GM19397 (cell line): ENCODE data around the gene HERC6.
"Not testable (repeated sequence)": the region's sequence is repeated elsewhere in the genome, so short reads cannot be mapped to it uniquely, and the experiment has no call there.

Experiments
- ATAC-seq: cut with Tn5 transposase; IDR thresholded peaks from one replicate; pipeline ENCODE4 v1.9.1; 2021; ENCODE audit warnings: mild to moderate bottlenecking, moderate library complexity; ENCODE audit not compliant: unreplicated experiment

Gene HERC6

DNA sequence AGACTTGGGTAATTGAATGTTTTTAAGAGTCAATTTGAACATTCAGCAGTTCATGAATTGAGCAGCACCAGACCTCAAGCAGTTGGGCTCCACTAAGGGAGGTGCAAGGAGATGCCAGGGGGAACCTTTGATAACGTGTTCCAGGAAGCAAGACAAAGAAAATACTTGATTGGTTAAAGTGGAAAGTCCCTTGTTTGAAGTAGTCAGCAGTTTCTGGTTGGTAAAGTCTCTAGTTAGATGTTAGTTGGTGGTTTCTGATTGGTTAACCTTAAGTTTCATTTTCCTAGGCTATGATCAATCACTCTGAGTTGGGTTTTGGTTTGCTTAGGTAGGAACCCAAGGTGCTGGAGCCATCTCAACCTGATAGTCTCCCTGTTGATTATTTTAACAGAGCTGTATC lies 4.0 kb downstream of the HERC6 start:
- peak; percentile 40 for ATAC-seq

DNA sequence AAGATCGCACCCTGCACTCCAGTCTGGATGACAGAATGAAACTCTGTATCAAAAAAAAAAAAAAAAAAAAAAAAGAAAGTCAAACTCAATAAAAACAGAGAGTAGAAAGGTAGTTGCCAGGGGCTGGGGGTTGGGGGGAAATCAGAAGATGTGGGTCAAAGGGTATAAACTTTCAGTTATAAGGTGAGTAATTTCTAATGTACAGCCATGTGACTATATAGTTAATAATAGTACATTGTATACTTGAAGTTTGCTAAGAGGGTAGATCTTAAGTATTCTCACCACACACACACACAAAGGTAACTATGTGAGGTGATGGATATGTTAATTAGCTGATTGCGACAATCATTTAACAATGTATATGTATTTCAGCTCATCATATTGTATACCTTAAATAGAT lies 11.5 kb downstream of the HERC6 start:
- no peak for ATAC-seq

DNA sequence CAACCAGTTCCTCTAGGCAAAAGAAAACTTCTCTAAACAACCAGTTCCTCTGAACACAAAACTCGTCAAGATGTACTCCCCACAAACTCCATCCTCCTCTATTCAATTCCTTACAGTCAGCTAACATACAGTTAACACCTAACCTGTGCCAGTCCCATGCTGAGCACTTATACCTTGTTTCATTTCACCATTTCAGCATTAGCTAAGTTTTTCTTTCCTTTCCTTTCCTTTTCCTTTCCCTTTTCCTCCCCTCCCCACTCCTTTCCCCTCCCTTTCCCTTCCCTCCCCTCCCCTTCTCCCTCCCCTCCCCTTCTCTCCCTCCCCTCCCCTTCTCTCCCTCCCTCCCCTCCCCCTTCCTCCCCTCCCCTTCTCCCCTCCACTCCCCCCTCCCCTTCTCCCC lies 13.1 kb downstream of the HERC6 start:
- ATAC-seq: no peak

DNA sequence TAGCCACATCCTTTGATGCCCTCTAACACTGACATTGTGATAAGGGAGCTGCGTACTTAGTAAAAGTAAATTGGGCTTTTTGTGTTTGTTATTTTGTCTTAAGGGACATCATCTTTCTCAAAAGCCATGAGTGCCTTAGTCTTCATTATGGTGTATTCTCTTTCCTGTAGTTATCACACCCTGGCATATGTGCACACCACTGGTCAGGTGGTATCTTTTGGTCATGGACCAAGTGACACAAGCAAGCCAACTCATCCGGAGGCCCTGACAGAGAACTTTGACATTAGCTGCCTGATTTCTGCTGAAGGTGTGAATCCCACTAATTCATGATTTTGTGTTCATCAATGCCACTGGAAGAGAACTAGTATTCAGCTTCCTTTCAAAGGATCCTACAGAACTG lies 18.0 kb downstream of the HERC6 start:
- ATAC-seq: no peak

DNA sequence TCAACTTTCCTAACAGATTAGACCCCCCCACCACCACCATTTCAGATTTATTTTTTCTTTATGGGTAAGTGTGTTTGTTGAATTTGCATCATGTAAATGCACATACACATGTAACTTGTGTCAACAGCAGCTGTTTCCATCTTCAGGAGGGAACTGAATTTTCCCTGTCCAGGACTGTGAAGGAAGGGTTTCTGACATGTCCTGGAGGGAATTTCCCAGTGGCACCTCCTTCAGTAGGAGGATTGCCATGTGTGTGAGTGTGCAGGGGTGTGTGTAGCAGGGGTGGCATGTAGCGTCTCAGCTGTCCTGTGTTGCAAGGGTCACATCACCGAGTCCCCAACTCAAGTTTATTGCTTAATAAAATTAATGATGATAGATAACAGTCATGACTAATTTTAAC lies 19.7 kb downstream of the HERC6 start:
- ATAC-seq: no peak

DNA sequence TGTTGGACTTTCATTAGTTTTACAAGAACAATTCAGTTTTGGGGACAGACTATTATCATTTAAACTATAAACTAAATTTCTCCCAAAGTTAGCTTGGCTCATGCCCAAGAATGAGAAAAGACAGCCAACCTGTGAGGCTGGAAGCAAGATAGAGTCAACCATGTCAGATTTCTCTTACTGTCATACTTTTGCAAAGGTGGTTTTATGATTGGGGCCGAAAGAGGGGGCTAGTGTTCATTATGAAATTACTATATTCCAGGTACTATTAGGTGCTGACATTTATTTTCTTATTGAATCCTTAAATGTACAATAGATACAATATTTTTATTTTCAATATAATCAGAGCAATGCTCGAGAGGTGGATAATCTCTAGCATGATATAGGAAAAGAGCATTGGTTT lies 30.6 kb downstream of the HERC6 start:
- ATAC-seq: no peak

DNA sequence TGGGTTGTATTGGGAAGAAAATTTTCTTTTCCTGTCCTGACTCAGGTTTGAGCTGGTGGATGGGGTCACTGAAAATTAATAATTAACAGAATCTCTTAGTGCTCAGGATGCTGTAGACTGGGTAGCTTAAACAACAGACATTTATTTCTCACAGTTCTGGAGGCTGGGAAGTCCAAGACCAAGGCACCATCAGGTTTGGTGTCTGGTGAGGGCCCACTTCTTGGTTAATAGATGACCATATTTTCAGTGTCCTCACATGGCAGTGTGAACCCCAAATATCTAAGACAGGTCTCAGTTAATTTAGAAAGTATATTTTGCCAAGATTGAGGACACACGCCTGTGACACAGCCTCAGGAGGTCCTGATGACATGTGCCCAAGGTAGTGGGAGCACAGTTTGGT lies 31.1 kb downstream of the HERC6 start:
- ATAC-seq: no peak

DNA sequence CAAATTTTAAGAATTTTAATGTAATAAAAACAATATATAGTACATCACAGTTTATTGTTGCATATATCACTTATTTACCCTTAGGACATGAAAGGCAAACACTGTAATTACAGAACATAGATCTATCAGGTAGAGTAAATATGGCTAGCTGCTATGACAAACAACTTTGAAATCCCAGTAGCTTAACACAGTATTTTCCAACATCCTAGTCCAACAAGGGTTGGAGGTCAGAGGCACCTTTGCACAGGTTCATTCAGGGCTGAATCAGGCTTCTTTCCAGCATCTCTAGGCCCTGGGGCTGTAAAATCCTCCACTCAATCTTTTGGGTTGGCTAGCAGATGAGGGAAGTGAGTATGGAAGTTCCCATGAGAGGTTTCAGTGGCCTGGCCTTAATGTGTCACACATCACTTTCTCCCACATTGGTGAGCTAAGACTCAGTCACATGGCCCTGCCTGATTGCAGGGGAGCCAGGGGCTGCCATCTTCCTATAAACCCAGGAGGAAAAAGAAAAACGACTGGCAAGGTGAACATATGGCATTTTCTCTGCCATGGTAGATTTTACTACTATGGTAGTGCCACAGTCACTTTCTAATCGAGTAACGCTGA lies 32.9 kb downstream of the HERC6 start:
- ATAC-seq: no peak

DNA sequence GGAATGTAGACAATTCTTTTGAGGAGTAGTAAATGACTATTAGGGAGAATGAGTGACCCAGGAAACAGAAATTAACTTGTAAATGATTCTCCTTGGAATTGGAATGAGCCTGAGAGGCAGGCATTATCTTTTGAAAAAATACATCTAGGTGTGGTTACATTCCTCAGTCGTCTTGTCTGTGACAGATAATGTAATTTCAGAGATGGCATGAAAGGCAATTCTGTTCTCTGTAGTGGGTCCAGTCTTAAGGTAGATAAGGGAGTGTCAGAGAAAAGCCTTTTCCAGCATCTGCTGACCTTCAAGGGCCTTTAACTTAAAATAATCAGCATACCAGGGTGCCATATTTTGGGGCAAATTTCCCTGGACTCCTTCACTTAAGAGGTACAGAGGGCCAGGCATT lies 35.1 kb downstream of the HERC6 start:
- no peak for ATAC-seq

DNA sequence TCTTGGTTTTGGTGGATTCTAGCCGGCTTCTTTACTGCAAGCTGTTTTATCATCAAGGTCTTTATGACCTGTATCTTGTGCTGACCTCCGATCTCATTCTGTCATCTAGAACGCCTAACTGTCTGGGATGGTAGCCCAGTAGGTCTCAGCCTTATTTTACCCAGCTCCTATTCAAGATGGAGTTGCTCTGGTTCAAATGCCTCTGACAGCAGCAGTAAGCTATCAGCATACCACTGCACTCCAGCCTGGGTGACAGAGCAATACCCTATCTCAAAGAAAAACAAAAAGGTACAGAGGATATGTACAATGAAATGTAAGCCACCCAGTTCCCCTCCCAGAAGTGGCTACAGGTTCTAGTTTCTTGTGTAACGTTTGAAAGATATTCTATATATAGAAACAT lies 36.1 kb downstream of the HERC6 start:
- no peak for ATAC-seq

DNA sequence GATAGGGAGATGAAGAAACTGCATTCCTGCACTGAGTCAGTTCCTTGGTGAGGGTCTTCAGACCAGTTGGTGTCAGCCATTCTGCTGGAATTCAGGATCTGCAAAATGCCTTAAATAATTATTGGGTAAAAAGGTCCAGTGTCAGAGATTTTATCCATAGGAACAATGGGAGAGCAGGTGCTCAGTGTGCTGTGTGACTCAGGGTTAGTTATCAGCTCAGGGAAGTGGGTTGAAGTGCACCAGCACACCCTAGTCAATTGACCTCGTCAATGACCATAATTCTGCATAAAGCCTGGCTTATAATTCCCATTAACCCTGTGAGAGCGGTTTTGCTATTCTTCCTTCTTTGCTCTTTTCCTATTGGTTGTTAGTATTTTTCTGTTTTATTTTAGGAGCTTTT lies 37.3 kb downstream of the HERC6 start:
- ATAC-seq: no peak

DNA sequence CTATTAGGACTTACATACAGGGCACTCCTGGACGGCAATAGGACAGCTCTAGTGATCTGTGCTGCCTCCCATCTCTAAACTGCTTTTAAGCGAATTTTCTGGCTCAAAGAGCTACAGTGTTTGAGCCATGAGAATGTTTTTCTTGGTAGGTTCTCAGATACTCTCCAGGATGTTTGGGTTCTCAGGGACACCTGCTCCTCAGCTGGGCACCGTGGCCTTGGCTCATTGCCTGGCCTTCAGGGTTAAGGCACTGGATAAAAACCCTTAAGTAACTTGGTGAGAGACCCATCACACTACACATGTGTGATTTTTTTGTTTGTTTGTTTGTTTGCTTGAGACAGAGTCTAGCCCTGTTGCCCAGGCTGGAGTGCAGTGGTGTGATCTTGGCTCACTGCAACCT lies 39.8 kb downstream of the HERC6 start:
- no peak for ATAC-seq

DNA sequence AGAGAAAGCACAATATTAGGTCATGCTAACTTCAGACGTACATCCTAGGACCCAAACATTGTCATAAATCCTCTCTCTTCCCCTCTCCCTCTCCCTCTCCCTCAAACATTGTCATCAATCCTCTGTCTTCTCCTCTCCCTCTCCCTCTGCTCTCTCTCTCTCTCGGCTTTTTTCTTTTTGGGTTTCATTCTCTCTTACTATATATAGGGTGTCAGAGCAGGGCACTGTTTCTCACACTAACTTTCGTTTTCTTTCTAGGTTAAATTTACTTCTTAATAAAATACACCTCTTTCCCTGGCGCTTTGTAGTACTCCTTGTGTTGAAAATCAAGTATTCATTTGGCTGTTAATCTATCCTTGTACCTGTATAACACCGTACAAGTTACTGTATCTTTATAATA lies 41.2 kb downstream of the HERC6 start:
- no peak for ATAC-seq

DNA sequence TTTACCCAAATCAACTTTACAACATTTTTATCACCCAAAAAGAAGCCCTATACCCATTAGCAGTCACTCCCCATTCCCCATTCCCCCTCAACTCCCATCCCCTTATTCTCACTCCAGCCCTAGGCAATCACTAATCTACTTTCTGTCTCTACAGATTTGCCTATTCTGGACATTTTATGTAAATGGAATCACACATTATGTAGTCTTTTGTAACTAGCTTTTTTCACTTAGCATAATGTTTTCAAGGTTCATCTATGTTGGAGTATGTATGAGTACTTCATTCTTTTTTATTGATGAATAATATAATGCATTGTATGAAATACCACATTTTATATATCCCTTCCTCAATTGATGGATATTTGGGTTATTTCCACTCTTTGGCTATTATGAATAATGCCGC lies 42.2 kb downstream of the HERC6 start:
- ATAC-seq: no peak

DNA sequence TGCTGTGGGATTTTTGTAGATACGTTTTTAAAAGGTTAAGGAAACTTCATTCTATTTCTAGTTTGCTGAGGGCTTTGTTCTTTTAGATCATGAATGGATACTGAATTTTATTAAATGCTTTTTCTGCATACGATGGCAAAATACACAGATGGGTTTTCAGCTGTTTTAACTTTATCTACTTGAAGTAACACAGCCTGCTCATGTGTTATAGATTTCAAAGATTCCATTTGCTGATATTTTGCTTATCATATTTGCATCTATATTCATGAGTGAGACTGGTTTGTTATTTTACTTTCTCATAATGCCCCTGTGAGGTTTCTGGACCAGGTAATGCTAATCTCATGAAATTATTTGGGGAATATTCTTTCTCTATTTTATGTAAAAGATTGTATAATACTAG lies 43.8 kb downstream of the HERC6 start:
- ATAC-seq: no peak

DNA sequence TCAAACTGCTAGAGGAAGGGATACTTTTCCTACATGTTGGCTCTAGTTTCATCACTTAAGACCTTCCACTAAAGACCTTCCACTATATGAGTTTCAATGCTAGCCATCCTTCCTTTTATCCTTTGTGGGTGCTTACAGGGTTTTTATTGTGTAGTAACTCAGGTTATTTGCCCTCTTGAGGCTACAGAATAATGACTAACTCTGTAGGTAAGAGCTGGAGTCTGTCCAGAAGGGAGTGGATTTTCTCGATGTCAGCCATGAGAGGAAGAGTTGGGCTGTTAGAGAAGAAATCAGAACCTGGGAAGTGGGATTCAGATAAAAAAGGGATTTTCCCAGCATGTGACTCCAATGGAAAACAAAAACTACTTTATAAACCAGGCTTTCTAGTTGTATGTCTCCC lies 50.7 kb downstream of the HERC6 start:
- no peak for ATAC-seq

DNA sequence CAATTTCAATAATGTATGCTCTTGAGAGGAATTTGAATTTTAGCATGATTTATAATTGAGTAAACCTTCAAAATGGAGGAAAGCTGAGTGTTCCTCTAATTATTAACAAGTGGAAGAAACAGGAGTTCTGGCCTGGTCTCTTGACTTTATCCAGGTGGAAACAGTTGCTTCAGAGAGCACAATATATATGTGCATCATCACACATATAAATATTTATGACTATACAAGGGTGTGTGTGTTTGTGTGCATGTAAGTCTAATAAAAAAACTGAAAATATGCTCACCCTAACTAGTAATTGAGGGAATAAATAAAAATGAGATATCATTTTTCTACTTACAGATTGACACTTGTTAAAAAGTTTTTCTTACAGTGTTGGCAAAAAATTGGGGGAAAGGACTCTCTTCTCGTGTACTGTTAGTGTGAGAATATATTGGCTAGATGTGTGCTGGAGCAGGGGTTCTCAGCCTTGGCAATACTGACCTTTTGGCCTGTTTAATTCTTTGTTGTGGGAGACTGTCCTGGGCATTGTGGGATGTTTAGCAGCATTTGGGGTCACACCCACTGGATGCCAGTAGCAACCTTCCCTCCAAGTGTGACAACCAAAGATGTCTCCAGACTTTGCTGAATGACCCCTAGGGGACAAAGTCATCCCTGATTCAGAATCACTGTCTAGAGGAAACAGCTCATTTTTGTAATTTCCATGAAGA lies 57.5 kb downstream of the HERC6 start:
- no peak for ATAC-seq

DNA sequence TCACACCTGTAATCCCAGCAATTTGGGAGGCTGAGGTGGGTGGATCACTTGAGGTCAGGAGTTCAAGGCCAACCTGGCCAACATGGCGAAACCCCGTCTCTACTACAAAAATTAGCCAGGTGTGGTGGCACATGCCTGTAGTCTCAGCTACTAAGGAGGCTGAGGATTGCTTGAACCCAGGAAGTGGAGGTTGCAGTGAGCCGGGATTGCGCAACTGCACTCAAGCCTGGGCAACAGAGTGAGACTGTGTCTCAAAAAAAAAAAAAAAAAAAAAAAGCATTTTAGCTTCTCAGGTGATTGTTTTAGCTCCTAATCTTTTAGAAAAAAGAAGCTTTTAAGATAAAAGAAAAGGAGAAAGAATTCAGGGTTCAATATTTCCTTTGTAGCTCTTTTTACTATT lies 59.2 kb downstream of the HERC6 start:
- ATAC-seq: not testable (repeated sequence)

DNA sequence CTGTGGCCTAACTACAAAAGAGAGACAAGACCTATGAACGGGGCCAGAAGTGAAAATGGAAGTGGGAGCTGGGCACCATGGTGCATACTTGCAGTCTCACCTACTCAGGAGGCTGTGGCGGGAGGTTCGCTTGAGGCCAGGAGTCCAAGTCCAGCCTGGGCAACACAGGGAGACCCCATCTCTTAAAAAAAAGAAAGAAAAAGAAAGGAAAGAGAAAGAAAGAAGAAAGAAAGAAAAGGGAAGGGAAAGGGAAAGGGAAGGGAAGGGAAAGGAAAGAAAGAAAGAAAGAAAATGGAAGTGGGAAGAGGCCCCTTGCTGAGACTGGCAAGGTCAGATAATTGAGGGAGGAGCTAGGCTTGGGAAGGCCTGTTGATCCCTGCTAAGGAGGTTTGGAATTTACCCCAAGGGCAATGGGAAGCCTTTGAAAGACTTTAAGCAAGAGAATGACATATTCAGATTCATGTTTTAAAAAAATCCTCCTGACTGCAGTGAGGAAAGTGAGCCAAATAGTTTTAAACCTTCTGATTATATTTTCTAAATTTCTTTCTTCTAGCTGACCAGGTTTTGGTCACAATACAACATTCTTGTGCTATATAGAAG lies 60.6 kb downstream of the HERC6 start:
- no peak for ATAC-seq

DNA sequence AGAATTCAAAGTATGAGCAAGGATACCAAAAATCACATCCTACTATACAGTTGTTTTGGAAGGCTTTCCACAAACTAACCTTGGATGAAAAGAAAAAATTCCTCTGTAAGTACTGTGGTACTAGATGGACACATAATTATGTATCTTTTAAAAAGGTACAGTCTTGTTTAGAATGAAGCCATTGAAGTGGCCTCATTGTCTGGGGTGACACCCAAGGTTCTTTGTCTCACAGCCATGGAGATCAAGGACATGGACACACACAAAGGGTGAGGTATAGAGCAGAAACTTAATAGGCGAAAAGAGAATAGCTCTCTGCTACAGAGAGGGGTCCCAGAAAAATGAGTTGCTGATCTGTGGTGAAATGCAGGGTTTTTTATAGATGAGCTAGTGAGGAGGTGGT lies 61.5 kb downstream of the HERC6 start:
- no peak for ATAC-seq

DNA sequence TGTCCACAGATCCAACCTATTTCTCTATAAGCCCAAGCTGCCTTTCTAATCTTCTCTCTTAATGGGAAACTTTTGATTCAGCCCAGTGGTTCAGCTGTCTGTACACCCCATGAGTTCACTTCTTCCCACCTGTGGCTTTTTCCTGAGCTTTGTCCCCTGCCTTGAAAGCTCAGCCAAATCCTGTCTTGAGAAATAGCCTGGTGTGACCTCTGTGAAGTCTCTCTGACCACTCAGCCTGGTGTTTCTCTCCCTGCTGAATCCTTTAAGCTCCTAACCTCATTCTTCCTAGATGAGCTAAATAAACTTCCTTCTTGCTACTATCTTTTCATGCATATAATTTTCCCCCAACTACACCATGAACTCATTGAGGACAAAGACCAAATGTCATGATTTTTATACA lies 63.0 kb downstream of the HERC6 start:
- ATAC-seq: no peak

DNA sequence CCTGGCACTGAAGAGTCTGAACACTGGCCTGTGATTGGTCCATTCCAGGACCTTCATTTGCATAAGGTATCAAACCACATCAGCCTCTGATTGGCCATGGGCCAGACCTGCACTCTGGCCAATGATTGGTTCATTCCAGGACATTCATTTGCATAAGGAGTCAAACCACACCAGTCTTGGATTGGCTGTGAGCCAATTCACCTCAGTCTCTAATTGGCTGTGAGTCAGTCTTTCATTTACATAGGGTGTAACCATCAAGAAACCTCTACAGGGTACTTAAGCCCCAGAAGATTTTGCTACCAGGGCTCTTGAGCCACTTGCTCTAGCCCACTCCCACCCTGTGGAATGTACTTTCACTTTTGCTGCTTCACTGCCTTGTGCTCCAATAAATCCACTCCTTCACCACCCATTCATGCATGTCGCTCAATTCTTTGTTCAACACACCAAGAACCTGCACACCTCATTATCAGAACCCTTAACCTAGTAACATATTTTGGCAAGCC lies 64.1 kb downstream of the HERC6 start:
- ATAC-seq: no peak
